SH-SY5Y (cell line): Measurements from ENCODE around the gene MRTO4.

Experiments
- GATA2 ChIP-seq: IDR thresholded peaks from 2 replicates; pipeline ENCODE4 v1.6.1; 2011; ENCODE audit warnings: mild to moderate bottlenecking, low read depth, low read length
- GATA3 ChIP-seq: IDR thresholded peaks from 2 replicates; pipeline ENCODE4 v1.6.1; 2011; ENCODE audit warnings: low read depth, mild to moderate bottlenecking, low read length, moderate library complexity

DNA sequence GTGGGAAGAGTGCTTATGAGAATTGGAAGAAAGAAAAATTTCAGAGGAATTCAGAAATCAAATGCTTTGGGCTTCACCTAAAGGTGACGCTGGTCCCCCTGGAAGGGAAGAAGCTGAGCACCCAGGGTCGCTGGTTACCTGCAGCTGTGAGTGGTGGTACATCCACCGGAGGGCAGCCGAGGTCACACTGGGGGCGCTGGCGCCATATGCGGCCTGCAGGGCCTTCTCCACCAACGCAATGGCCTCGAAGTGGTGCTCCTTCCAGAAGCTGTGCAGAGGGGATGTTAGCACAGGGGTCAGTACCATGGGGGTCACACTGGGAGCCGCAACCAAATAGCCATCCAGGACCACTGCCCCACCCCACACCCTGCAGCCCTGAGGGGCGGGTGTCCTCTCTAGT lies 54.3 kb downstream of the MRTO4 start:
- no peak for TF ChIP-seq GATA3
- no peak for TF ChIP-seq GATA2
